K562 (cell line): ENCODE results near the gene CDC14A. TPM values are rescaled to one million over a fixed set of nuclear protein-coding genes. Genes with fewer than 3 reads are reported as not detected.
A peak's percentile ranks its signal among the peaks of the same experiment; 100 is the strongest.

Experiments used
- KAT7 ChIP-seq: sonication (generic); formaldehyde crosslinking; IDR thresholded peaks from 2 replicates; pipeline ENCODE4 v1.8.0; 2022; ENCODE audit warnings: missing genetic modification reagents, mild to moderate bottlenecking, borderline replicate concordance
- MYC ChIP-seq, 2 experiments: fragments of 250-450 bp in 1 of 2; sonication (Bioruptor Pico) in 1 of 2; IDR thresholded peaks; 2 replicates each; pipeline versions ENCODE4 v1.5.1 to v1.6.1; 2012 to 2021; ENCODE audit warnings: low read depth in 2 of 2, borderline replicate concordance in 1 of 2, improper control_type of control experiment in 1 of 2, low read length in 1 of 2, mild to moderate bottlenecking in 1 of 2, moderate library complexity in 1 of 2
- NCOR1 ChIP-seq: fragments of 450-650 bp; IDR thresholded peaks from 2 replicates; pipeline ENCODE4 v1.6.1; 2016; ENCODE audit warnings: mild to moderate bottlenecking, moderate library complexity
- NEUROD1 ChIP-seq: fragments of 150-350 bp; IDR thresholded peaks from 2 replicates; pipeline ENCODE4 v1.6.1; 2014; ENCODE audit warnings: borderline replicate concordance, low read length, low read depth; ENCODE audit not compliant: partially characterized antibody
- NONO ChIP-seq, 2 experiments: fragments of 200-400 bp in 1 of 2; fragments of 450-650 bp in 1 of 2; formaldehyde crosslinking in 1 of 2; IDR thresholded peaks; 2 replicates each; pipeline ENCODE4 v1.6.1; 2017; ENCODE audit warnings: low read depth in 2 of 2, mild to moderate bottlenecking in 2 of 2, moderate library complexity in 2 of 2, low read length in 1 of 2
- ZC3H8 ChIP-seq: fragments of 450-650 bp; IDR thresholded peaks from 2 replicates; pipeline ENCODE4 v1.6.1; 2017
- ZNF785 ChIP-seq: fragments of 250-450 bp; sonication (Bioruptor Pico); IDR thresholded peaks from 2 replicates; pipeline ENCODE4 v1.4.0; 2020; ENCODE audit warnings: mild to moderate bottlenecking
- polyA plus RNA-seq, 8 experiments: library from polyadenylated mRNA; depleted of rRNA in 4 of 8; stranded (reverse) in 5 of 8; unstranded in 3 of 8; fragments of >200 nt; fragmentation: Nextera tagmentation in 2 of 8; fragmentation: Illumina TruSeq in 1 of 8; extraction: Ambion mirVana in 2 of 8; extraction: Trizol in 1 of 8; gene quantifications; 2 replicates each; pipeline versions ENCODE4 v1.2.1 to v1.2.3, GENCODE V29; 2011 to 2014; ENCODE audit warnings: inconsistent platforms in 1 of 8, missing spikeins in 1 of 8
- total RNA-seq, 7 experiments: library from RNA; depleted of rRNA in 6 of 7; stranded (reverse); fragments of >200 nt in 6 of 7; fragmentation: Illumina TruSeq in 2 of 7; extraction: Trizol in 2 of 7; gene quantifications; 2 replicates each; pipeline versions ENCODE4 v1.2.1 to v1.2.3, GENCODE V29; 2011 to 2021; ENCODE audit warnings: low replicate concordance in 1 of 7
- TF ChIP-seq, protein P1 (sequence below), 3 experiments: fragments of 200-800 bp in 1 of 3; sonication (Bioruptor generic) in 1 of 3; sonication (generic) in 1 of 3; formaldehyde crosslinking in 1 of 3; IDR thresholded peaks; 2 replicates each; pipeline versions ENCODE4 v1.6.1 to v1.8.0; 2016 to 2022; ENCODE audit warnings: mild to moderate bottlenecking in 2 of 3, missing compliant biosample characterization in 2 of 3, missing genetic modification characterization in 2 of 3, missing genetic modification reagents in 1 of 3
- TF ChIP-seq, protein P2 (sequence below): fragments of 450-650 bp; IDR thresholded peaks from 2 replicates; pipeline ENCODE4 v1.6.1; 2018; ENCODE audit not compliant: partially characterized antibody
- TF ChIP-seq, protein P3 (sequence below): sonication (generic); formaldehyde crosslinking; IDR thresholded peaks from 2 replicates; pipeline ENCODE4 v1.8.0; 2022; ENCODE audit warnings: mild to moderate bottlenecking, missing genetic modification reagents

Gene CDC14A
- total and polyA plus RNA-seq, 9 of the 15 experiments (the other 6 are each of a cell fraction or from before 2014, with no cell fraction given) = 17.0 to 74.3 (median 33.4) TPM

DNA sequence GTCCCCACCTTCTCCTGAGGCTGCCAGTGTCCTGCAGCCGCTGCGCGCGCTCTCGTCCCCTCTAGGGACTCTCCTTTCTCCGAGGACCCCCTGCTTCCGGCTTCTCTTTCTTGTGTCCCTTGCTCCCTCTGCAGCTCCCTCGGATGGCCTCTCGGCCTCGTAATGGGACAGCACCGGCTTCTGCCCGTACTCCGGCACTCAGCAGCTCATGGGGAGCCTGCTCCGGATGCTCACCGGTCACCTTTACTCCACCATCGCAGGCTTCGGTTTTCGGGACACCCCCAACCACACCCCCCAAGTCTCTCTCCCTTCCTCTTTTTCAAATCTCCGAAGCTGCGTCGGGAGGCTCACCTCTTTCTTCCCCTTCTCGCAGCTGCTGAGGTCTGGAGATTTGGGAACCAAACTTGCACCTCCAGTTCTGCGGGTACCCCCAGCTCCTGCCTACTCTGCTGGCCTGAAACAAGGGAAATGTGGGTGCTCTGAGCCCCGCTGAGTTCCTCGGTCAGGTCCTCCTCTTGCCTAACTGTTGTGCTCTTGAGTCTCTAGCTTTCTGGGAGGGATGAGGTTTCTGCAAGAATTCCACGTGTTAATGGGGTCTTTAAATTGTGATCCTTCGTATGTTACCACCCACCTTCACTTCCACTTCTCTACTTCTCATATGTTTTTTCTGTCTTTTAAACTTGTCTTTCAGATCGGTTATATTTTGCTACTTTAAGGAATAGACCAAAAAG, 930 bp downstream of the CDC14A start (continued):
- no peak for TF ChIP-seq NONO (IDR thresholded peaks at IDR 0.05; ENCODE audit: low read depth in 2 of 2, low read length in 1 of 2)
- TF ChIP-seq, protein P1, sequence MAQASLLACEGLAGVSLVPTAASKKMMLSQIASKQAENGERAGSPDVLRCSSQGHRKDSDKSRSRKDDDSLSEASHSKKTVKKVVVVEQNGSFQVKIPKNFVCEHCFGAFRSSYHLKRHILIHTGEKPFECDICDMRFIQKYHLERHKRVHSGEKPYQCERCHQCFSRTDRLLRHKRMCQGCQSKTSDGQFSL (CRISPR knock-in tag; IDR thresholded peaks at IDR 0.05) = peak; percentile 87
- TF ChIP-seq, protein P1 (tag; IDR thresholded peaks at IDR 0.05) = peak in 1 of 2 experiments; percentile 66; a peak in 1 of 4 replicates
- TF ChIP-seq, protein P2, sequence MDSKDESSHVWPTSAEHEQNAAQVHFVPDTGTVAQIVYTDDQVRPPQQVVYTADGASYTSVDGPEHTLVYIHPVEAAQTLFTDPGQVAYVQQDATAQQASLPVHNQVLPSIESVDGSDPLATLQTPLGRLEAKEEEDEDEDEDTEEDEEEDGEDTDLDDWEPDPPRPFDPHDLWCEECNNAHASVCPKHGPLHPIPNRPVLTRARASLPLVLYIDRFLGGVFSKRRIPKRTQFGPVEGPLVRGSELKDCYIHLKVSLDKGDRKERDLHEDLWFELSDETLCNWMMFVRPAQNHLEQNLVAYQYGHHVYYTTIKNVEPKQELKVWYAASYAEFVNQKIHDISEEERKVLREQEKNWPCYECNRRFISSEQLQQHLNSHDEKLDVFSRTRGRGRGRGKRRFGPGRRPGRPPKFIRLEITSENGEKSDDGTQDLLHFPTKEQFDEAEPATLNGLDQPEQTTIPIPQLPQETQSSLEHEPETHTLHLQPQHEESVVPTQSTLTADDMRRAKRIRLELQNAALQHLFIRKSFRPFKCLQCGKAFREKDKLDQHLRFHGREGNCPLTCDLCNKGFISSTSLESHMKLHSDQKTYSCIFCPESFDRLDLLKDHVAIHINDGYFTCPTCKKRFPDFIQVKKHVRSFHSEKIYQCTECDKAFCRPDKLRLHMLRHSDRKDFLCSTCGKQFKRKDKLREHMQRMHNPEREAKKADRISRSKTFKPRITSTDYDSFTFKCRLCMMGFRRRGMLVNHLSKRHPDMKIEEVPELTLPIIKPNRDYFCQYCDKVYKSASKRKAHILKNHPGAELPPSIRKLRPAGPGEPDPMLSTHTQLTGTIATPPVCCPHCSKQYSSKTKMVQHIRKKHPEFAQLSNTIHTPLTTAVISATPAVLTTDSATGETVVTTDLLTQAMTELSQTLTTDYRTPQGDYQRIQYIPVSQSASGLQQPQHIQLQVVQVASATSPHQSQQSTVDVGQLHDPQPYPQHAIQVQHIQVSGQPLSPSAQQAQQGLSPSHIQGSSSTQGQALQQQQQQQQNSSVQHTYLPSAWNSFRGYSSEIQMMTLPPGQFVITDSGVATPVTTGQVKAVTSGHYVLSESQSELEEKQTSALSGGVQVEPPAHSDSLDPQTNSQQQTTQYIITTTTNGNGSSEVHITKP = peak; percentile 75
- TF ChIP-seq KAT7 (CRISPR knock-in tag) = no peak; the same call in 1 of the 2 replicates
- TF ChIP-seq ZC3H8 = no peak
- no peak; the same call in 1 of the 2 replicates for TF ChIP-seq MYC (IDR thresholded peaks at IDR 0.05; ENCODE audit: low read depth, low read length)
- TF ChIP-seq MYC (CRISPR knock-in tag; IDR thresholded peaks at IDR 0.05; ENCODE audit: borderline replicate concordance, low read depth) = no peak
- no peak for TF ChIP-seq NEUROD1
- TF ChIP-seq NCOR1 = no peak
- no peak for TF ChIP-seq ZNF785 (CRISPR knock-in tag)
- TF ChIP-seq, protein P3, sequence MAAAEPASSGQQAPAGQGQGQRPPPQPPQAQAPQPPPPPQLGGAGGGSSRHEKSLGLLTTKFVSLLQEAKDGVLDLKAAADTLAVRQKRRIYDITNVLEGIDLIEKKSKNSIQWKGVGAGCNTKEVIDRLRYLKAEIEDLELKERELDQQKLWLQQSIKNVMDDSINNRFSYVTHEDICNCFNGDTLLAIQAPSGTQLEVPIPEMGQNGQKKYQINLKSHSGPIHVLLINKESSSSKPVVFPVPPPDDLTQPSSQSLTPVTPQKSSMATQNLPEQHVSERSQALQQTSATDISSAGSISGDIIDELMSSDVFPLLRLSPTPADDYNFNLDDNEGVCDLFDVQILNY (CRISPR knock-in tag) = no peak
- TF ChIP-seq, all 486 proteins: peak for 19
